Measurements from ENCODE around the gene UBE2L3.

The UBE2L3 gene

GRCh38 chr22:21626735-21627469, 59.4 kb downstream of the UBE2L3 start:
- no peak for DNase-seq (ENCODE audit: low read depth)
- H3K4me3 ChIP-seq (ENCODE audit: low read length): no peak overlapping the region
- no peak for TF ChIP-seq CTCF (conservative IDR thresholded peaks at IDR 0.05; ENCODE audit: low read length)

DNA sequence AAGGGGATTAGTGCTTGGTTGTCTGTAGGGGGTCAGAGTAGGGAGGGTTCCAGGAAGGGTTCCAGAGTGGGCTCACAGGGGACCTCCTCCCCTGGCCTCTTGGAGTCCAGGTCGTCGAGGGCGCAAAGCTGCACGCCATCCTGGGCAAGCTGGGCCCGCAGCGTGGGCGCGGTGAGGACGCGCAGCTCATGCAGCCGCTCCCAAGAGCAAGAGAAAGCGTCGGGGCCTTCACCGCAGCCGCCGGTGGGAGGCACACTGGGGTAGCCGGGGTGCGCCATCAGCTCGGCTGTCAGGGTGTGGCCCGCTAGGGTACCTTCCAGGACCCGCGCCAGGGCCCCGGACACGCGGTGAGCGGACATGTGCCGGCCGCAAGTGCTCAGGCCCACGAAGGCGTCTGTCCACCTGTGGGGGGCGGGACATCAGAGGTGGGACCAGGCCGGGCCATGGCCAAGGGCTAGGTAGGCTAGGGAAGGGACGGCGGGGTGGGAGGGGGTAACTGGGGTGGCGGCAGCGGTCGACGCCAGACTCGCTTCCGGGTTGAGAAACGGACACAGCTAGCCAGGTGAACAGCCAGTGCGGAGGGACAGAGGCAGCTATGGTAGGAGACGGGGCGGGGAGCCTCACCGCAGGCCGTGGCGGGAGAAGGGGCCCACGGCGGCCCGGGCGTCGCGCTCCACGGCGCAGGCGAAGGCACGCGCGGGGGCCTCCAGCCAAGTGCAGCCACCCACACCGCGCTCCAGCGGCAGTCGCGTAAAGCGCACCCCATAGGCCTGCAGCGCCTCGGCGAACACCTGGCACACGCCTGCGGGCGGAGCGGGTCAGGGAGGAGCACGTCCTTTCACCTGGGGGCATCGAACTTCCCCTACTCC, 61.1 kb downstream of the UBE2L3 start:
- DNase-seq (ENCODE audit: low read depth): no peak
- H3K4me3 ChIP-seq (ENCODE audit: low read length): peak overlapping the region; percentile 85
- no peak for TF ChIP-seq CTCF (conservative IDR thresholded peaks at IDR 0.05; ENCODE audit: low read length)

GRCh38 chr22:21629255-21630149, 62.0 kb downstream of the UBE2L3 start, which contains the start of gene YDJC:
TSS of gene YDJC (minus strand) at chr22:21630022. CDS start at chr22:21630014, 8 bp downstream.
- peak; percentile 48 for TF ChIP-seq CTCF (conservative IDR thresholded peaks at IDR 0.05; ENCODE audit: low read length)
- peak within 1 kb of the TSS; percentile 85 for H3K4me3 ChIP-seq (ENCODE audit: low read length)

DNA sequence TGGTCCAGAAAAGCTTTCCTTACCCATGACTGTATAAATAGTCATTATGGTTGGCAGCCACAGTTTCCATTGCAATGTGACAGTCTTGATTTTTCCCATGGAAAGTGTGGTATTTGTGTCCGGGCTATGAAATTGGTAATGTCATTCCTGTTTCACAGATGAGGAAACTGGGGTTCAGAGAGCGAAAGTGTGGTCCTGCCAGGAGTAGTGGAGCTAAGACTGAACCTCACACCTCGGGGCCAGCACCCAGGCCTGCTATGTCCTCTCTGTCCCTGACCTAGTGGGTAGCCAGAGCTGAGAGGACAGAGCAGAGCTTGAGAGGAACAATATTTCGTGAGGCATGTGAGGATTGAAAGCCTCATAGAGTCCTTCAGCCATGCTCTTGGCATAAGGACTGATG, 63.5 kb downstream of the UBE2L3 start:
- DNase-seq (ENCODE audit: low read depth): no peak
- TF ChIP-seq CTCF (conservative IDR thresholded peaks at IDR 0.05; ENCODE audit: low read length): no peak
- no peak overlapping the region for H3K4me3 ChIP-seq (ENCODE audit: low read length)

More at GRCh38 chr22:21629255-21630149, 62.0 kb downstream of the UBE2L3 start, which contains the start of gene YDJC:
- peak; percentile 86 for DNase-seq (ENCODE audit: low read depth)

DNA sequence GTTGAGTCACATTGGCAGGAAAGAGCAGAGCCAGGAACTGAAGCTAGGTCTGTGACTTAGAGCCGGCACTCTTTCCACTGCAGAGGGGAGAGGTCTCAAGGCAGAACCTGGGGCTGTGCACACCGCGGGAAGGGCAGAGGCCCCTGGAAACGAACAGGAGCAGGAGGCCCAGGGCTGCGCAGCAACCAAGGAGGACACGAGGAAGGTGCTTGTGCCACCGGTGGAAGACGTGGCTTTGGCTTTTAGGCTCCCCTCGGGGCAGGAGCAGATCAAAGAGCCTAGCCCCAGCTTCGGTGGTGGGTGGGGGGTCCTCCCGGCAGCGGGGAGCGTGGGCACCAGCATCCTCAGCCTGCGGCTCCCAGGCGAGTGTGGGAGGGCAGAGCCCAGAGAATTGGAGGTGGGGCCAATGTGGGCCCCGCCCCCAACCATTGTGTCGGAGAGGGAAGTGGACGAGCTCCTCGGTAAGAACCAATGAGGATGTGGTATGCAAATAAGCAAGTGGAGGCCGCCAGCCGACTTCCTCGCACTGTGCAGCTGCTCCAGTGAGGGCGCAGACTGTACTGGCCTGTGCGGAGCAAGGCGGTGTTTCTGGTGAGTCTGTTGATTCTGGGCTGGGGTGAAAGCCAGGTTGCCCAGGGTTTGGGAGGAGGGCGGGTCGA, 64.9 kb downstream of the UBE2L3 start, which contains the start of gene CCDC116:
Gene CCDC116, plus strand, starts transcription at position 524 of the 659 bp plus-strand sequence. CDS start 422 bp downstream, outside the sequence.
- H3K4me3 ChIP-seq (ENCODE audit: low read length): no peak within 1 kb of the TSS
- TF ChIP-seq CTCF (conservative IDR thresholded peaks at IDR 0.05; ENCODE audit: low read length): no peak
- no peak for DNase-seq (ENCODE audit: low read depth)

- DNase-seq (ENCODE audit: low read depth): no peak
- TF ChIP-seq CTCF (conservative IDR thresholded peaks at IDR 0.05; ENCODE audit: low read length): no peak
- H3K4me3 ChIP-seq (ENCODE audit: low read length): no peak overlapping the region
Observed at GRCh38 chr22:21632931-21633330, 65.4 kb downstream of the UBE2L3 start.

Measured in AG10803 (cell line).